COR-L47 (cell line): Measurements from ENCODE around the gene SLCO4A1.

ENCODE experiments used
- DNase-seq: peaks from one replicate; lab custom pipeline; 2025; lab: John Stamatoyannopoulos, UW

The SLCO4A1 gene

DNA sequence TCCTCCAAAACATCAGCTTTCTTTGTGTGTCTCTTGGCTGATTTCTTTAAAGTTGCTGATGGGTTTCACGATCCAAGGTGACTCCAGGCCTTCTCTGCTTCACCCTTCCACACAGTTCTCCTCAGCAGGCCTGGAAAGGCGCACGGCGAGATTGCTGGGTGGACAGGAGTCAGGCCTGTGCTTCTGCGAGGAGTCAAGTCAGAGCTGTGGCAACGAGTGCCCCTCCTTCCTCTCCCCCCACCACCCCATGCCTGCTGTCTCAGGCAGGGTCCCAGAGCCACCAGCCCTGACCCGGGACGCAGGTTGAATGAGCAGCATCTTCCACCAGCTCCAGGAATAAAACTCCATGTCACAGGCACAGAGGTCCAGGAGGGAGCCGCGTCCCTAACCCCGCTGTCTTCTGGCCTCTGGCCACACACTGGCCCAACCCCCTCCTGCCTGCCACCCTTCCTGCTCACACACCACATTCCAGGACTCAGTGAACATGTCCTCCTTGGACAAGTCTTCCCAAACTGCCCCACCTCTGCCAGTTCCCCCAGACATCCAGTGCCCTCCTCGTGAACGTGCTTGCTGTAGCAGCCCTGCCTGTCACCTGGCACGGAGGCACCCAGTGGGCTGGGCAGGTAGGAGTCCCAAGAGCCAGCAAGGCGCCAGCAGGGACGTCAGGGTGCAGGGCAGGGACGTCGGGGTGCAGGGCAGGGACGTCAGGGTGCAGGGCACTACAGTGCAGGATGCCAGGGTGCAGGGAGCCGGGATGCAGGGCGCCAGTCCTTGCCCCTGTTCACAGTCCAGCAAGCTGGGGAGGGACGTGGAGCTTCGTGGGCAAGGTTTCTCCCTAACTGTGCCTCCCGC is 59.1 kb downstream of the SLCO4A1 start:
- DNase-seq, result no peak

- no peak for DNase-seq
Observed at GRCh38 chr20:62702013-62702300, 59.7 kb downstream of the SLCO4A1 start.

GRCh38 chr20:62702895-62703852 is 60.9 kb downstream of the SLCO4A1 start:
- peak; percentile 85 for DNase-seq

- DNase-seq, result no peak
Observed at GRCh38 chr20:62703853-62704228, 61.5 kb downstream of the SLCO4A1 start.

- peak; percentile 98 for DNase-seq
Observed at GRCh38 chr20:62704341-62704948, 62.1 kb downstream of the SLCO4A1 start.

DNA sequence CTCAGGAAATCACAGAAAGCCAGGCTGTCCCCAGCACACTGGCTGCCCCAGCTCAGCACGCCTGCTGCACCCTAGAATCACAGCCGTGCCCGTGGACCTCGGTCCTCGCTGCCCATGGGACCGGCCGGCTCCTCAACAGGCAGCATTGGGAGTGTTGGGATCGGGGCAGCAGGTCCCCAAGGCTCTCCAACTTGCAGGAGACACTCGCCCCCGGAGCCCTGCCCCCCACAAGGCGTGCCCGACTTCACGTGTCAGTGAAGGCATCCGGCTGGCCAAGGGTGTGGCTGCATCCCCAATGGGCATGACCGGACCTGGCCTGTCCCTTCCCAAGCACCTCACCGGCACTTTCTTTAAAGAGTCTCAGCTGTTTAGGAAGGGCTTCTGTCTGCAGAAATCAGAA is 63.3 kb downstream of the SLCO4A1 start:
- DNase-seq, result no peak

- DNase-seq, result no peak
Observed at GRCh38 chr20:62706344-62706743, 64.0 kb downstream of the SLCO4A1 start.

DNA sequence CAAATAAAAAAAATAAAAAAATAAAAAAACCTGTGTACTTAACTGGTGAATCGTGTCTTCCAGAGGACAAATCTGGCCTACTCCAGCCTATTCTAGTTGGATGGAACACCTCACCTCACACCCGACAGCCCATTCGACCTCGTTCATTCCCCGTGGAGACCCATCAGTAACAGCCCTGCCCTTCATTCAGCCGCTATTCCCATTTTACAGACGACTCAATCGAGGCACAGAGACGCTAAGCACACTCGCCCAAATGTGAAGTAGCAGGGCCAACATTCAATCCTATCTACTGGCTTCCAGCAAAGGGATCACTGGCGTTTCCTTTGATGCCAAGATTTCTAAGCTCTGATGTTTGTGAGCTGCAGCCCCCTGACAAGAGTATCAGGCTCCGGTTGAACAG is 64.6 kb downstream of the SLCO4A1 start:
- DNase-seq, result no peak

- DNase-seq, result no peak
Observed at GRCh38 chr20:62707276-62707920, 65.1 kb downstream of the SLCO4A1 start.

GRCh38 chr20:62707921-62708521 is 65.7 kb downstream of the SLCO4A1 start:
- peak; percentile 68 for DNase-seq

GRCh38 chr20:62708591-62709536 is 66.6 kb downstream of the SLCO4A1 start, which contains the start of gene NTSR1:
Gene NTSR1 (plus strand): TSS chr20:62708836. CDS start chr20:62709208, 372 bp downstream.
- DNase-seq, result peak; percentile 30

DNA sequence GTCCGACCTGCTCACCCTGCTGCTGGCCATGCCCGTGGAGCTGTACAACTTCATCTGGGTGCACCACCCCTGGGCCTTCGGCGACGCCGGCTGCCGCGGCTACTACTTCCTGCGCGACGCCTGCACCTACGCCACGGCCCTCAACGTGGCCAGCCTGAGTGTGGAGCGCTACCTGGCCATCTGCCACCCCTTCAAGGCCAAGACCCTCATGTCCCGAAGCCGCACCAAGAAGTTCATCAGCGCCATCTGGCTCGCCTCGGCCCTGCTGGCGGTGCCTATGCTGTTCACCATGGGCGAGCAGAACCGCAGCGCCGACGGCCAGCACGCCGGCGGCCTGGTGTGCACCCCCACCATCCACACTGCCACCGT is 67.2 kb downstream of the SLCO4A1 start:
- no peak for DNase-seq

GRCh38 chr20:62710221-62710885 is 68.0 kb downstream of the SLCO4A1 start:
- no peak for DNase-seq

DNA sequence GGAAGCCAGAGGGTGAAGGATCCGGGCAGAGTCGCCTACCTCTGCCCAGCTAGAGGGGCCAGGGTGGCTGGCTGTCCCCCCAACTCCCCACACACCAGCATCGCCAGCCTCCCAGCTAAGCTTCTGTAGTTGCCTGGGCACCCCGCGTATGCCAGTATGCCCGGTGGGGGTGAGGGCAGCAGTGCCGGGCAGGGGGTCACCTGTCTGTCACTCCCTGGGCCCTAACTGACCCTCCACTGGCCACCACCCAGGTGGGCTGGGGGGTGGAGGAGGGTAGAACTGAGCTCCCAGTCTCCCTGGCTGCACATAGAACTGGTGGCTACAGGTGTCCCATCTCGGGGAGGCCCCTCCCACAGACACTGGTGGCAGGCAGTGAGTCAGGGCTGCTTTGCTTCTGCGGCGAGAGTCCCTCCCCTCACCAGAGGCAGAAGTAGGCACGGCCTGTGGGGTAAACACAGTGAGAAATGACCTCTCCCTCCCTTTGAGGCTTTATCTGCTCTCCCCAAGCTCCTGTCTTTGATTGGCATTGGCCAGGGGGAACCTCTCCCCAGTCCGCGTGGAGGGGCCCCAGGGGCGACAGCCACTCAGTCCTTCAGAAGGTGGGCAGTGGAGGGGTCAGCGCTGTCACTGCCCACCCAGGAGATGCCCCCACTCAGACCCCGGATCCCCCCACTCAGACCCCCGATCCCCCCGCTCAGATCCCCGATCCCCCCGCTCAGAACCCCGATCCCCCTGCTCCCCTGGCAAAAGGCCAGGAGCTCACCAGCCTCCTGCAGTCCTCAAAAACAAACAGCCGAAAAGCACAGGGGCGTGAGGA is 68.8 kb downstream of the SLCO4A1 start:
- no peak for DNase-seq

DNA sequence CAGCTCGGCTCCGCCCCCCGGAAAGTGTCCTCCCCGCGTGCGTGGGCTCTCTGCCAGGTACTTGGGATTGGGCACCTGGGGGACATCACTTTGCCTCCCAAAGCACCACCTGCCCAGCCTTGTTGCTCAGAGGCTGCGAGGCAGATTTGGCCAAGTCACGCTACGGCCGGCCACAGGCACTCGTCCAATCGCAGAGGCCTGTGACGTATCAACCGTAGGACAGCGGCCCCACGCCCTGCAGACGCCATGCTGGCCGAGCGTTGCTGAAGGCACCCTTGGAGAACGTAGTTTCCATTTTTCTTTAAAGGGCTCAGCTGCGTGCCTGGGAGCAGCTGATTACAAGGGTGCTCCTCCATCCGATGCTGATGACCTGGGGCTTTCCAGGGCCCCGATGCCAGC is 69.4 kb downstream of the SLCO4A1 start:
- DNase-seq, result peak; percentile 84

- DNase-seq, result no peak
Observed at GRCh38 chr20:62712606-62713005, 70.3 kb downstream of the SLCO4A1 start.

- no peak for DNase-seq
Observed at GRCh38 chr20:62714006-62714405, 71.7 kb downstream of the SLCO4A1 start.

GRCh38 chr20:62714799-62715198 is 72.5 kb downstream of the SLCO4A1 start:
- no peak for DNase-seq

- DNase-seq, result no peak
Observed at GRCh38 chr20:62715201-62715600, 72.9 kb downstream of the SLCO4A1 start.
